HG02970 (cell line): ENCODE data around the gene ADAMTSL3.

Experiments used
- ATAC-seq: cut with Tn5 transposase; IDR thresholded peaks from one replicate; pipeline ENCODE4 v1.9.1; 2021; ENCODE audit warnings: mild to moderate bottlenecking, moderate library complexity, moderate number of reproducible peaks; ENCODE audit not compliant: unreplicated experiment, low FRiP score

Gene ADAMTSL3, protein sequence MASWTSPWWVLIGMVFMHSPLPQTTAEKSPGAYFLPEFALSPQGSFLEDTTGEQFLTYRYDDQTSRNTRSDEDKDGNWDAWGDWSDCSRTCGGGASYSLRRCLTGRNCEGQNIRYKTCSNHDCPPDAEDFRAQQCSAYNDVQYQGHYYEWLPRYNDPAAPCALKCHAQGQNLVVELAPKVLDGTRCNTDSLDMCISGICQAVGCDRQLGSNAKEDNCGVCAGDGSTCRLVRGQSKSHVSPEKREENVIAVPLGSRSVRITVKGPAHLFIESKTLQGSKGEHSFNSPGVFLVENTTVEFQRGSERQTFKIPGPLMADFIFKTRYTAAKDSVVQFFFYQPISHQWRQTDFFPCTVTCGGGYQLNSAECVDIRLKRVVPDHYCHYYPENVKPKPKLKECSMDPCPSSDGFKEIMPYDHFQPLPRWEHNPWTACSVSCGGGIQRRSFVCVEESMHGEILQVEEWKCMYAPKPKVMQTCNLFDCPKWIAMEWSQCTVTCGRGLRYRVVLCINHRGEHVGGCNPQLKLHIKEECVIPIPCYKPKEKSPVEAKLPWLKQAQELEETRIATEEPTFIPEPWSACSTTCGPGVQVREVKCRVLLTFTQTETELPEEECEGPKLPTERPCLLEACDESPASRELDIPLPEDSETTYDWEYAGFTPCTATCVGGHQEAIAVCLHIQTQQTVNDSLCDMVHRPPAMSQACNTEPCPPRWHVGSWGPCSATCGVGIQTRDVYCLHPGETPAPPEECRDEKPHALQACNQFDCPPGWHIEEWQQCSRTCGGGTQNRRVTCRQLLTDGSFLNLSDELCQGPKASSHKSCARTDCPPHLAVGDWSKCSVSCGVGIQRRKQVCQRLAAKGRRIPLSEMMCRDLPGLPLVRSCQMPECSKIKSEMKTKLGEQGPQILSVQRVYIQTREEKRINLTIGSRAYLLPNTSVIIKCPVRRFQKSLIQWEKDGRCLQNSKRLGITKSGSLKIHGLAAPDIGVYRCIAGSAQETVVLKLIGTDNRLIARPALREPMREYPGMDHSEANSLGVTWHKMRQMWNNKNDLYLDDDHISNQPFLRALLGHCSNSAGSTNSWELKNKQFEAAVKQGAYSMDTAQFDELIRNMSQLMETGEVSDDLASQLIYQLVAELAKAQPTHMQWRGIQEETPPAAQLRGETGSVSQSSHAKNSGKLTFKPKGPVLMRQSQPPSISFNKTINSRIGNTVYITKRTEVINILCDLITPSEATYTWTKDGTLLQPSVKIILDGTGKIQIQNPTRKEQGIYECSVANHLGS (N-terminal part only)

DNA sequence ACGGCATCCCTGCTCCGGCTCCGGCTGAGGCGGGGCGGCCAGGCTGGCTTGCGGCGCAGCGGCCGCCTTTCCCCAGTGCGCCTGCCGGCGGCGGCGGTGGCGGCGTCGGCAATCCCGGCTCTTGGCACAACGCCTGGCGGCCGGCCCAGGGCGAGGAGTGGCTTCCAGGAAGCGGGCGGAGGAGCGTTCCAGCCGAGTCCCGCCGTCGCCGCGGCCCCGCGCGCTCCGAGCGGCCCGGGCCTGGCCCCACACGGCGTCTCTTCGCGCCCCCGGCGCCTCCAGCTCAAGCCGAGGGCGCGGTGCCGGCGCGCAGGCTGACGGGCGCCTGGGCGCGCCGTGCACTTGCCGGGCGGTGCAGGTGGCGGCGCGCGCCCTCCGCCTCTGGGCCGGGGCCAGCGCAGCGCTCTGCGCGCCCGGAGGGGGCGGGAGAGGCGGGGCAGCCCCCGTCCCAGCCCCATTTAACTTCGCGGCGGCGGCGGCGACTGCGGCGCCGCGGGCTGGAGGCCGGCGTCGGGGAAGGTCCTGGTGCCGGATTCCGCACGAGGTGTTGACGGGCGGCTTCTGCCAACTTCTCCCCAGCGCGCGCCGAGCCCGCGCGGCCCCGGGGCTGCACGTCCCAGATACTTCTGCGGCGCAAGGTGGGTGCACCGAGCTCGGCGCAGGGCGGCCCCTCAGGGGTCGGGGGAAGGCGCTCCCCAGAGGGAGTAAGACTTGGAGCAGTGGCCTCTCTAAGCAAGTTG lies at the start of gene ADAMTSL3:
Gene ADAMTSL3 (plus strand): TSS at position 485 of the 740 bp plus-strand sequence. CDS start 1,639 bp downstream, outside the sequence.
- ATAC-seq: no peak

DNA sequence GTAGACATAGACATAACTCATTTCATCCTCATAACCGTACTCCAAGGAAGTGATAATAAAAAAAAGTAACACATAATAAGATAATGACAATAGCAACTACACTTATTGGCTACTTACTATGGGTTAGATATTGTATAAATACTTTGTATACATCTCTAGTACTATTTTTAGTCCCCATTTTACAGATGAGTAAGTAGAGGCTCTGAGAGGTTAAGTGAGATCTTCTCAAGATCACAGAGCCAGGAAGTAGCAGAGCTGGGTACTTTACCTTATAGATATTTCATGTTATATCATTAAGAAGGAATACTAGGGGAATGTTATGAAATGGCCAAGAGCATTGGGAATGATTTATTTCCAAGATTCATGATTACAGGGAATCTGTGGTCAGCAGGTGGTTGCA lies 49.4 kb upstream of the ADAMTSL3 start:
- no peak for ATAC-seq

DNA sequence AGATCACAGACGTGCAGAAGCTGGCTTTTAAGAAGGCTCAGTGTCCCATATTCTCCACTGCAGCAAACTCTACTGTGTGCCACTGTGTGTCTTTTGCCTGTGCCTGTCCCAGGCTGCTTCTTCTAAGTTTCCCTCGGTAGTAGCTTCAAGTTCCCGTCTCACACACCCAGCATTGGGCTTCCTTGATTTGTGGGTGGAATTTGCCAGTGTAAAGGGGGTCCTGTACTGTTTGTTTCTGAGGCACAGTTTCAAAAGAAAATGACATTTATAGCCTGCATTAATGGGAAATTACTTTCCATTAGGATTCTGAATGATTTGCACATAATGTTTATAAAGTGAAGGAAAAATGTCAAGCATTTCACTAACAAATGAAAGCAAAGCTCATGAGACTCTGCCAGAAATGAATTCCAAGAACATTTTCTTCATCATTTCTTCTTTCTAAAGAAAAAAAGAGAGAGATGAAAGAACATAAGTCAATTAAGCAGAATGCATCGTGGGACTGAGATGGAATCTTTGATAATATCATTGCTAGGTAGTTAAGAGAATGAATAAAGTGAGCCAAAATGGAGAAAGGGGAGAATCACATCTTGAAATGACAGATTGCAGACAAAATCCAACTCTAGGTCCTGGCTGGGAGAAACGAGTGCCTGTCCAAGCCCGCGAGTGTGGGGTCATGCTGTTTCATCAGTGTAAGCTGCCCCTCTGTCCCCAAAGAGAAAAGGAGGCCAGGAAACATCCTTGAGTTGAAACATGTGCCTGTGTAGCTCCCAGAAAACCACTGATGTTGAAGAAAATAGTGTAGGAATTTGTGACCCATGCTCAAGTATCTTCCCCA lies 48.6 kb upstream of the ADAMTSL3 start:
- ATAC-seq: no peak

DNA sequence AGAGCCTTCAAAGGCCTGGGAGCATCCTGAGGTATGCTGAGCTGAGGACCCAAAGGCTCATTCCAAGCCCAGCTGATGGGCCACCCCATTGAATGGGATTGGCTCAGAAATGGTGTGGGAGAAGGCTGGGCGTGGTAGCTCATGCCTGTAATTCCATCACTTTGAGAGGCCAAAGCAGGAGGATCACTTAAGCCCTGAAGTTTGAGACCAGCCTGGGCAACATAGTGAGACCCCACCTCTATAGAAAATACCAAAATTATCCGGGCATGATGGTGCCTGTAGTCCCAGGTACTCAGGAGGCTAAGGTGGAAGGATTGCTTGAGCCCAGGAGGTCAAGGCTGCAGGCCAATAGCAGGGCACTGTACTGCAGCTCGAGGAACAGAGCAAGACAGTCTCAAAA lies 43.8 kb upstream of the ADAMTSL3 start:
- no peak for ATAC-seq

DNA sequence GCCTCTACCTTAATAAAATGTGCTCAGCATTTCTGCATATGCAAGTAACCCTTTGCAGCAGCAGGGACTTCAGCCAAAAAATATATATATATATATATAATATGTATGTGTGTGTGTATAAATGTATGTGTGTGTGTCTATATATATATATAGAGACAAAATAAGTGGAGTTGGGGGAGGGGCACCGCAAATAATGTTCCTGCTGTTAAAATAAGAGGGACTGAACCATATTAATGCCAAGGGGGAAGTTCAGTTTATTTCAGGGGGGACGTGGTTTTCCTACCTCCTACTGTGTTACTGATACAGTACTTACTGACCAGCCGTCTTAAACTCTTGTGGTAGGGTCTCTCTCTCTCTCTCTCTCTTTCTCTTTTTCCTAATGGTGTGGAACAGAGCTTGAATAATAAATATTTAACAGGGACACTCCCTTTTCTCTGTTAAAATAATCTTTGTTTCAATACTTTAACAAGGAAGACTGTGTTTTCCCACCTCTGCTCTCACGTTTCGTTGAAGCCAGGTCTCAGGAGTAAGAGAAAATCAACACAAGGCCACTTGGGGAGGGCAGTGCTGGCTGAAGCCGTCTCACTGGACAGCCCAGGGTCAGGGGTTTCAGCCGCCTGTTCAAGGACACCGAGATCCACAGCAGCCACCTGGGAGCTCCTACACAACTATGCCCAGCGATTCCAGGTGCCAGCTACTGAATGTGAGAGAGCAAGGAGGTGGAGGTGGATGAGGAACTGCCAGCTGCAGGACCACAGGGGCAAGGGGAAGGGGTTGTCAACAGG lies 42.8 kb upstream of the ADAMTSL3 start:
- ATAC-seq: no peak

DNA sequence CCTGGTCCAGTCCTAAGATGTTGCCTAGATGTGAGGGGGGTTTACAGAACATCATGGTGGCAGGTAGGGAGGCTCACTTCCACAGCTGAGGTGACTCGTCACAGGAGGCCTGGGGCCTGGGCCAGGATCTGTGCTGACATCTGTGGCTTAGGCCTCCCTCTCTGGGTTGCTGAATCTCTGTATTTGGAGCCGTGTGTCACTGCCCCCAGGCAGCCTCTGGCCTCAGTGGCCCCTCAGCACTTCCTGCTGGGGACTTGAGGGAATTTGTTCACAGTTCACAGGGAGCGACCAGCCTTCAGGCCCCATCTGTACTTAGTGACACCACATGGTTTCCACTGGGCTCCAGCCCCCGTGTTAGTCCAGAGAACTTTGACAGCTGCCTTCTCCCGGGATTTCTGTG lies 41.7 kb upstream of the ADAMTSL3 start:
- ATAC-seq: no peak

DNA sequence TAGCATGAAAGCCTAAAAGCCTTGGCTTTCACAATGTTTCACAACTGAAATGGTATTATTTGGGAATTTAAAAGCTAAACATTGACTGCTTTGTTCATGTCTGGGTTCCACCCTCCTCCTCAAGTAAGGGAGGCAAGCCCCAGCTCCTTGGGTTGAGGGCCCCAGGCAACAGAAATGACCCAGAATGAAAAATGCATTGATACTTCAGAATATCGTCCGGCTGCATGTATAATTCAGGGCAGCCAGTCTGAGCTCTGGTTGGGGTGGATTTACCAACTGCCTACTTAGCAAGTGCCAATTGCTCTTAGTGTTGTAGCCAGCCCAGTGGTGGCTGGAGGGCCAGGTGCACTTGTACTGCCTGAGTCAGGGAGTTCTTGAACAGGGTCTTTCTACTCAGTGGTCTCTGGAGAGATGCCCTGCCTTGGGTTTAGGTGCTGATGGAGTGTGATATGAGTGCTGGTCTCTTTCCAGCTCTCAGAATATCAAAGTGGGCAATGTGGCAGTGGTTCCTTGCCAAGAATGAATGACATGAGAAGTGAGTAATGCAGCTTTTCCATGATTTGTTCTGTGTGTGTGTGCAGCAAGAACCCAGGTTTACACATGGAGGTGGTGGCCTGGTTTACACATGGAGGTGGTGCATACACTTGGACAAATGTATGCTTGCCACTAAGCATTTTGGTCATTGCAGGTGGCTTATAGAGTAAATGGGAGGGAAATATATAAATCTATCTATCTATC lies 40.9 kb upstream of the ADAMTSL3 start:
- ATAC-seq: no peak

DNA sequence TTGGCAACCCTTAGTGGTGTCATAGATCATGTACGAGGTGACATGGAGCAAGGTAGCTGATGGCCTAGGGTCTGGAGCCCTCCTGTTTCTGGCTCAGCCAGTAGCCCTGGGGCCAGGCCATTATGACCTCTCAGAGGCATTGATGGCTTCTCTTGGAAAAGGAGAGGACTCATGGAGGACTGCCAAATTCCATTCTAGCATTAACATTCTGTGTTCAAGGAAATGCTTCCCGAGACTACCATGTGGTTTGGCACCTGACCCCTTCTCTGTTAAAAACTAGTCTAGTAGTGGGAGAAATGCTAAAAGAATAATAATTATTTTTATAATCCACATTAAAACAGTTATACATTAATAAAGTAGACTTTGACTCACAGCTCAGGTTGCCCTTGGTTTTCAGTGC lies 40.2 kb upstream of the ADAMTSL3 start:
- no peak for ATAC-seq

DNA sequence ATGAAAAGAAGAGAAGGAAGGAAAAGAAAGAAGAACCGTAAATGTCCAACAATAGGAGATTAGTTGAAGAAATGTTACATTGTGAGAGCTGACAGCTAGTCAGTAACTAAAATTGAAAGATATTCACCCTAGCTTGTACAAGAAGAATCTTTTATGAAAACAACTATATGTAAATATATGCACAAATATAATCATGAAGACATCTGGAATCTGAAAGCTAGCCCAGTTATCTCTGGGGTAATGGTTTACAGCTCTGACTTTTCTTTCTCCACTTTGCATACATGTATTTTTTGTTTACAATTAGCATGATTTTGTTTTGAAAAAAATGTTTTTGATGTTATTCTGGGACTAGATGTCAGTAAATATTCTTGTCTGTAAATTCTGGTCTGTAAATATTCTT lies 37.1 kb upstream of the ADAMTSL3 start:
- no peak for ATAC-seq

DNA sequence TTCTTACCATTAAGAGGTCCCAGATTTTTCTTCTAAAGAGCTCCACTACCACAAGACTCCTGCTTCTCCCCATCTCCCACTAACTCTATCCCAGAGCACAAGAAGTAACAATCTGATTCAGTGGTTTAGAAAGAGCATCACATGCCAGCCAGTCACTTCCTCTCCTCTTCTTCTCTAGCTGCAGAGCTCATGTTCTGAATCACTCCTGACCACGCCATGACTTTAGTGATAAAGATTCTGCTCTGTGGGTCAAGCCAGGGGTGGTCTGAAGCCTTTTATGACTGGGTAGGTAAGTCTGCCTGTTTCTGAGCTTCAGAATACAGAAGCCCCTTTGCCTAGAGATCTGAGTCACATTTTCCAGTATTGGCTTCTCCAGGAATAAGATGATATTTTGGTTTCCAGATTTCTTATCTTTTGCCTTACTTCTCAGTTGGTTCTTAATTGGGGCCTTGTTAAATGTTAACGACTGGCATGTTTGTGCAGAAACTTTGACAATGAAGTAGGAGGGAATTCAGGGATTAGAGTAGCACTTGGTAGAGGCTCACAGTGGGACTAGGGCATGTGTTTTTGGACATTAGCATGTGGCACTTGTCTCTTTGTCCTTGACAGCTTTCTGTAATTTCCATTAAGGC lies 27.6 kb upstream of the ADAMTSL3 start:
- no peak for ATAC-seq

DNA sequence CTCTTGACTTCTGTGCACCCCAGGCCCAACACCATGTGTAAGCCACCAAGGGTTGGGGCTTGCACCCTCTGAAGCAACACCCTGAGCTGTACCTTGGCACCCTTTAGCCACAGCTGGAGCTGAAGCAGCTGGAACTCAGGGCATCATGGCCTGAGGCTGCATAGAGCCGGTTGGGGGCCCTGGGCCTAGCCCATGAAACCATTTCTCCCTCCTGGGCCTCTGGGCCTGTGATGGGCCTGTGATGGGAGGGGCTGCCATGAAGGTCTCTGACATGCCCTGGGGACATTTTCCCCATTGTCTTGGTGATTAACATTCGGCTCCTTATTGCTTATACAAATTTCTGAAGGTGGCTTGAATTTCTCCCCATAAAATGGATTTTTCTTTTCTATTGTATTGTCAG lies 22.4 kb upstream of the ADAMTSL3 start:
- ATAC-seq: no peak

DNA sequence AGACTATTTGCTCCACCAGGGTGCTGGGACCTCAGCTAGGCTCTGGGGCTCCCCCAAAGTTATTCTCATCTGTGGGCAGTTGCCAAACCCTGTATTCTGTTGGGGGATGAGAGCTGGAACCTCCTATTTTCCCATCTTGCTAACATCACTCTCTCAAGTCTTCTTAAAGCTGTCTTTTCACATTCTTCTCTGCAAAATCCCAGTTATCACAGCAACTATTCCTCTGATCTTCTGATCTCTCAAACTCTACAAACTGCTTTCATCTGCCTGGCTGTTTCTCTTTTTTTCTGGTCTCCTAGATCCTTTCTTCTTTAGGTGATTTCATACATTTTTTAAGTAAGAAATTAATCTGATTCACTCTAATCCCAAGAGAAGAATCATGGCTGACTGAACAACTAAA lies 10.7 kb upstream of the ADAMTSL3 start:
- no peak for ATAC-seq

DNA sequence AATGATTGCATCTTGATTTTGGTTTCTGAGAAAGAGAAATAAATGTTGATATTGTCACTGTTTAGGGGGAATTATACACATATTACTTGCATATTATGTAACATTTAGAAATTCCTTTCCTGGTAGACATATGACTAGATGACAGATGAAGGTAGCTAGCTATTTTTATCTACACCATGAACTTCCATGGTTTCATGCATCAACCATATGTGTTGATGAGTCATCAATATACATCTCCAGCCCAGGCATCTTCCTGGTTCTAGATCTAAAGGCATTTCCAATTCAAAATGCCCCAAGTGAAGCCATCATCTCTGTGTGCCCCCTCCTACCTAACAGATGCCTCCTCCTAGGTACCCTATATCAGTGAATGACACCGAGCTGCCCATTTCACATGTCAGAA lies 9.5 kb upstream of the ADAMTSL3 start:
- no peak for ATAC-seq

DNA sequence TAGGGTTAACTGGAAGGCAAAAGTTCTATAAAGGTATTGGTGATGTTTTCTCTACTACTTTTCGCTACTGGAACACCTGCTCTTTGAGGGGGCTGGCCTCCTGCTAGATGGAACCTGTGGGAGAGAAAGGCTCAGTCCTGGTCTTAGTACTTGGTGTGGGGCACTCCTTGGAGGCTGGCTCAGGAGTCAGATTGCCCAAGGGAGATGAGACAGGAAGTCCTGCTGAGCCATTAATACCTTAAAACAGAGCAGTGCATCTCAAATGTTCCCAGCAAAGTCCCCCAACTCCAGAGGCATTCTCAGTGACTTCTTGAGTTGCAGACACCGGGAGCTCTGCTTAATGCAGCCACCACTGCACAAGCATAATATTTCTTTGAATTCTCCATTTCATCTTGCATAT lies 3.1 kb upstream of the ADAMTSL3 start:
- ATAC-seq: no peak

DNA sequence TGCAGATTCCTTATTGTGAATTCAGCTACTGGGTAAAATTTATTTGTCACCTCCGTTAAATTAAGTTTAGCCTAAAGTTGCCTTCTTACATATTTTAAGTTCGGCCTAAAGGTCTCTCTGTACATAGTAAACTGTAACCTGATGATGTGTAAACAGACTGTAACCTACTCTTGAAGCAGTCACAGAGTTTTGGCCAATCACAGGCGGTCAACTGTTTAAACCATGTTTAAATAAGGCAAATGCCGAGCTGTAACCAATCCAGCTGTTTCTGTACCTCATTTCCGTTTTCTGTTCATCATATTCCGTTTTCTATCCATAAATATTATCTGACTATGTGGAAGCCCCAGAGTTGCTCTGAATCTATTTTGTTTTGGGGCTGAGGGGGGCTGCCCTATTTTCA lies 2.4 kb upstream of the ADAMTSL3 start:
- ATAC-seq: no peak

DNA sequence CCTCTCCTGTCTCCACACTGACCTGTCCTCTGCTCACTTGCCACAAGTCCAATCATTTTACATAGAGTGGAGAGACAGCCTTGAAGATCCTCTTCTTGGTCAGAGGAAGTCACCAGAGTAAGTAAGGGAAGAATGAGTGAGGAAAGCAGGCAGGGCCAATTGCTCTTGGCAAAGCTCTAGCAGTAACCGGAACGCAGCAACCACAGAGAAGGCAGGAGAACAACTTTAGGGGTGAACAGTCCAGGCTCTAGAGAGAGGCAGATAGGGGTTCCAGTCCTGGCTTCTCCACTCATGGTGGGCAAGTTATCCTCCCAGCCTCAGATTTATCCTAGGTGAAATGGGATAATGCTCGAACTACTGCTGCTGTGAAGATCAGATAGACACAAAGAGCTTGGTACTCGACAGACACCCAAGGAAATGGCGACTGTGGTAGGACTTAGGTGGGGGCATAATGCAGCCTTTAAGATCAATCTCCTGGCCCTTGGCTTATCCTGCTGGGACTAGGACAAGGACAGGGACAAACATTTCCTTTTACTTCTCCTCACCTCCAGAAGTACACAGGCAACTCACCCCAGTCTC lies 1.2 kb upstream of the ADAMTSL3 start:
- ATAC-seq: no peak

DNA sequence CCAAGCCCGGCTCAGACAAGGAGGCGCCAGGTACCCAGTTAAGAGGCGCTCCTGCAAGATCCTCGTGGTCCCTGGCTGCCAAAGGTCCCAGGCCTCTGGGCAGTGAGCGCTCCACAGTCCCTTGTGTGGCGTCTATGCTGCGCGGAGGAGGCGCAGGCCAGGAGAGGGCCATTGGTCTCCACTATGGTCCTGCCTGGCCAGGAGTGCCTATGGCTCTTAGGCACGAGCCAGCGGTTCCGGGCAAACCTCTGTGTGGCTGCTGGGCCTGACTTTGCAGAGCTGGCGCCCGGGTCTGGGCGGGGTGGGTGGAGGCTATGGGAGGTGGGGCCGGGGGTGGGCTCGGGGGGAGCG lies 660 bp upstream of the ADAMTSL3 start:
- ATAC-seq: no peak
